ENCODE data around the gene ABCF3. TPM values are rescaled to one million over a fixed set of nuclear protein-coding genes. Genes with fewer than 3 reads are reported as not detected.

The ABCF3 gene
- total RNA-seq, 1 donor = 32.4 TPM

DNA sequence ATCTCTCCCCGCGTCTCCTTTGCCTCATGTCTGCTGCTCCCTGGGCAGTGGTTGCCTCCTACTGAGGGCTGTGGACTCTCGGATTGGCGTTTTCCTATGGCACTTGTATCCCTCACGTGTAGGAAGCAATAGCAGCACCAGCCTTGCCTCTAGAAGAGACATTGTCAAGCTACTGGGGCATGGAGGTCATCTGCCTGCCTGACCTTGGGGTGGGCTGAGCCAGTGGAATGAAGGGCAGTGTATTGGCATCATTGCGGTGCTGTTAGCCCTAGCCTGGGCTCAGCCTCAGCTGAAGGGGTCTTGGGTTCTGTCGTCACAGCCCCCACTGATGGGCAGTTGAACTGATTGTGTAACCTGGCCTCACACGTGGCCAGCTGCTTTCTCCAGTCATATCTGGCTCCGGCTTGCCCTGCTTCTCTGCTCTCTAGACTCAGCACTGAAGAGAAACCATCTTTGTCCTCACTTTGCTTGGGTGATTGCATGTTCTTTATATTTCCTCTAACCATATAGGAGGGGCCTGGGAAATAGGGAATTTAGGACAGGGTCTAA, 8.1 kb downstream of the ABCF3 start:
- DNase-seq (ENCODE audit: low read depth) = no peak
- TF ChIP-seq, protein P1, sequence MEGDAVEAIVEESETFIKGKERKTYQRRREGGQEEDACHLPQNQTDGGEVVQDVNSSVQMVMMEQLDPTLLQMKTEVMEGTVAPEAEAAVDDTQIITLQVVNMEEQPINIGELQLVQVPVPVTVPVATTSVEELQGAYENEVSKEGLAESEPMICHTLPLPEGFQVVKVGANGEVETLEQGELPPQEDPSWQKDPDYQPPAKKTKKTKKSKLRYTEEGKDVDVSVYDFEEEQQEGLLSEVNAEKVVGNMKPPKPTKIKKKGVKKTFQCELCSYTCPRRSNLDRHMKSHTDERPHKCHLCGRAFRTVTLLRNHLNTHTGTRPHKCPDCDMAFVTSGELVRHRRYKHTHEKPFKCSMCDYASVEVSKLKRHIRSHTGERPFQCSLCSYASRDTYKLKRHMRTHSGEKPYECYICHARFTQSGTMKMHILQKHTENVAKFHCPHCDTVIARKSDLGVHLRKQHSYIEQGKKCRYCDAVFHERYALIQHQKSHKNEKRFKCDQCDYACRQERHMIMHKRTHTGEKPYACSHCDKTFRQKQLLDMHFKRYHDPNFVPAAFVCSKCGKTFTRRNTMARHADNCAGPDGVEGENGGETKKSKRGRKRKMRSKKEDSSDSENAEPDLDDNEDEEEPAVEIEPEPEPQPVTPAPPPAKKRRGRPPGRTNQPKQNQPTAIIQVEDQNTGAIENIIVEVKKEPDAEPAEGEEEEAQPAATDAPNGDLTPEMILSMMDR (IDR thresholded peaks at IDR 0.05; ENCODE audit: insufficient read depth, low read length) = no peak
- H3K4me3 ChIP-seq (ENCODE audit: low read depth, low read length) = no peak overlapping the region

DNA sequence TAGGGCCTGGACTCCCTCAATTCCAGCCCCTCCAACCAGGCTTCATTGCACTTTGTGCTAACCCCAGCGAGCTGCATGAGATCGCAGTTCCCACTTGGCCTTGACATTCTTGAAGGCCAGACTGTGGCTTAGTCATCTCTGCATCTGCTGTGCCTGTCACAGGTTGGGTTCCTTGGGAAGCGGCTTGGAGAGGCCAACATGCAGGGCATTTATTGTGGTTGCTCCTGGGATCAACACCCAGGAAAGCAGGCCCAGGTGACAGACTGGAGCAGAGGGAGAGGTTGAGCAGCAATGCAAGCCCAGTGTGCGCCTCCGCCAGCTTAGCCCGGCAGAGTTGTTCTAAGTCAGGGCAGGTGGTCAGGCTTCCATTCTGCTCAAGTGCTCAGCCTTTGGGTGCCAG, 10.5 kb downstream of the ABCF3 start:
- no peak overlapping the region for H3K4me3 ChIP-seq (ENCODE audit: low read depth, low read length)
- DNase-seq (ENCODE audit: low read depth) = no peak
- TF ChIP-seq, protein P1 (IDR thresholded peaks at IDR 0.05; ENCODE audit: insufficient read depth, low read length) = no peak

DNA sequence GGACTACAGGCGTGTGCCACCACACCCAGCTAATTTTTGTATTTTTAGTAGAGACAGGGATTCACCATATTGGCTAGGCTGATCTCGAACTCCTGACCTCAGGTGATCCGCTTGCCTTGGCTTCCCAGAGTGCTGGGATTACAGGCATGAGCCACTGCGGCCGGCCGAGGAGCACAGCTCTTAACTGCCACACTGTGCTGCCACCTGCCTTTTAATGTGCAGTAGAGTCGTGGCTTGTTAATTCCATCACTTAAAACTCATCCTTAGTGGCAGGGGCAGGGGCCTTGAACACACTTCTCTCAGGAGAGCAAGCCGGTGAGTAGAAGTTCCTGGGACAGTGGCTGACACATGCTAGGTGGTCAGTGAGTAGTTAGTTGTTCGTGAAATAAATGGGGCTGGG, 12.5 kb downstream of the ABCF3 start:
- DNase-seq (ENCODE audit: low read depth) = no peak
- H3K4me3 ChIP-seq (ENCODE audit: low read depth, low read length) = no peak overlapping the region
- TF ChIP-seq, protein P1 (IDR thresholded peaks at IDR 0.05; ENCODE audit: insufficient read depth, low read length) = no peak

DNA sequence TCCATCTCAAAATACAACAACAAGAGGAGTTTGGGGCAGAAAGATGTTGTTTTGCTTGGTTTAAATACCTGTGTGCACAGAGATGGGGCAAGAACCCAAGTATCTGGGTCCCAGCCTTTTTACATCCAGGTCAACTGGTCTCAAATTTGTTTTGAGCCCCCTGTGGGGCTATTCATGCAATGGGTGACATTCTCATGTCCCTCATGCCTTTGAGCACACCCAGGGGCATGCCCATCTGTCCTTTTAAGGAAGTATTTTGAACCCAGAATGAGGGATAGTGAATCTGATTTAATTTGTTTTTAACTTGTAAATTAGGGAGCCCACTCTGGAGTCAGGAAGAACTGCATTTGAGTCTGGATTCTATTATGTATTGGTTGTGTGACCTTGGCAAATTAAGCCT, 14.8 kb downstream of the ABCF3 start:
- no peak for DNase-seq (ENCODE audit: low read depth)
- no peak overlapping the region for H3K4me3 ChIP-seq (ENCODE audit: low read depth, low read length)
- TF ChIP-seq, protein P1 (IDR thresholded peaks at IDR 0.05; ENCODE audit: insufficient read depth, low read length) = no peak

DNA sequence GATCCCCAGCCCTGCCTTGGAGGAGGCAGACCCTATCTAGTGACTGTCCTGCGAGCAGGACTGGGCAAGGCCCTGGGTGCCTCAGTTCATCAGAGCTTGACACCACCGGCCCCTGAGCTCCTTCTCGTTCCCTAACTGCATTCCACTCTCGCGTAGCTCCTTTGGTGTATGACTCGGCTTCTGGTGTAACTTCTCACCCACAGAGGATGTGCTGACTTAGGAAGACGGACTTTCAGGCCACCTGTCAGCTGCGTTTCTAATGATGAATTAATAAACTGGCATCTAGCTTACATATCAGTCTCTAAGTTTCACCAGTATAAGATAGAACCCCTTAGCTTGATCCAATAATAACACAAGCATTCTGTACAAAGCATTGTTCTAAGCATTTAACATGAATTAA, 17.5 kb downstream of the ABCF3 start:
- H3K4me3 ChIP-seq (ENCODE audit: low read depth, low read length) = no peak overlapping the region
- TF ChIP-seq, protein P1 (IDR thresholded peaks at IDR 0.05; ENCODE audit: insufficient read depth, low read length) = no peak
- no peak for DNase-seq (ENCODE audit: low read depth)

DNA sequence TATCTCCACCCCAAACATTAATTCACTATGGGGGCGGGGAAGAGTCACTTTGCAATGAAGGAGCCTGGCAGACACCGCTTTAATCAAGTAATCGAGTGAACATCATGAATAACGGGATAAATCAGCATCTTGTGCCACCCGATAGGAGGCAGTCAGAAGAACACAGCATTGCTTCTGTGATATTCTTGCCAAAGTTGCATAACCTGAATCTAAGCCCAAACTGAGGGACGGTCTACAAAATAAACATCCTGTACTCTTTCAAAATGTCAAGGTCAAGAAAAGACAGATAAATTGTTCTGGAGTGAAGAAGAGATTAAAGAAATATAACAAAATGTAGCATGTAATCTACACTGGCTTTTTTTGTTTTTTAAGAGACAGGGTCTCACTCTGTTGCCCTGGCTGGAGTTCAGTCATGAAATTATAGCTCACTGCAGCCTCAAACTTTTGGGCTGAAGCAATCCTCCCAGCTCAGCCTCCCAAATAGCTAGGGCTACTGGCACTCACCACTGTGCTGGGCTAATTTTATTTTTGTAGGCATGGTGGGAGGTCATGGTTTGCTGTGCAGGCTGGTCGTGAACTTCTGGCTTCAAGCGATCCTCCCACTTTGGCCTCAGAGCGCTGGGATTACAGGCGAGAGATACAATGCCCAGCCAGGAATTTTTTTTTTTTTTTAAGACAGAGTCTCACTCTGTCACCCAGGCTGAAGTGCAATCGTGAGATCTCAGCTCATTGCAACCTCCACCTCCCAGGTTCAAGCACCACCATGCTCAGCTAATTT, 23.3 kb downstream of the ABCF3 start:
- no peak overlapping the region for H3K4me3 ChIP-seq (ENCODE audit: low read depth, low read length)
- no peak for DNase-seq (ENCODE audit: low read depth)
- TF ChIP-seq, protein P1 (IDR thresholded peaks at IDR 0.05; ENCODE audit: insufficient read depth, low read length) = no peak
